Stimulated activated CD8-positive, alpha-beta memory T cell treated with anti-CD3 and anti-CD28 coated beads, Interleukin-4, amount 100 ng/mL, for 48 hours (primary cell): ENCODE data around the gene GFAP.
A peak's percentile ranks its signal among the peaks of the same experiment; 100 is the strongest.

Experiments used
- DNase-seq: peaks from one replicate; pipeline ENCODE4 v3.0.0-alpha.2; 2020

GFAP gene

DNA sequence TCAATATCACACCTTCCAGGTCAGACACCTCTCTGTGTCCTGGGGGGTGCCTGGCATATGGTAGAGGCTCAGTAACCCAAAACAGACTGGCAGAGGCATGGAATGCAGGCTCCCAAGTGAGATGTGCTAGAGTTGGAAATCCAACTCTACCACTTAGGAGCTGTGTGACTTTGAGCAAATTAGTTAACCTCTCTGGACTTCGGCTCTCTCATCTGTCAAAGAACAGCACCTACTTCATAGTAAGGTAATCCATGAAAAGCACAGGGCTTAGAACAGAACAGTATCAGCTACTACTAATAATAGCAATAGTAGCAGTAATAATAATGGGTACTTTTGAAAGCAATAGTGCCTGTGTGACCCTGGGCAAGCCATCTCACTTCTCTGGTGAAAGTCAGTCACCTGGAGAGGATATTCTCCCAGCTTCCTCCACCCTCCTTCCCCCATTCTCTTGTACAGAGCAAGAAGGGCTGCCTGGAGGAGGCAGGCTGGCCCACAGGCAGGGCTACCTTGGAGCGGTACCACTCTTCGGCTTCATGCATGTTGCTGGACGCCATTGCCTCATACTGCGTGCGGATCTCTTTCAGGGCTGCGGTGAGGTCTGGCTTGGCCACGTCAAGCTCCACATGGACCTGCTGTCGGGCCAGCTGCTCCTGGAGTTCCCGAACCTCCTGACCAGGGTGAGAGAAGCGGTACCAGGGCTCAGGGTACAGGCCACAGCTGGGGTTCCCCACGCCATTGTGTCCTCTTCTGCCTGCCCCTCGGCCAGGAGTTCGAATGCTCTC is 2.3 kb downstream of the GFAP start:
- no peak for DNase-seq

DNA sequence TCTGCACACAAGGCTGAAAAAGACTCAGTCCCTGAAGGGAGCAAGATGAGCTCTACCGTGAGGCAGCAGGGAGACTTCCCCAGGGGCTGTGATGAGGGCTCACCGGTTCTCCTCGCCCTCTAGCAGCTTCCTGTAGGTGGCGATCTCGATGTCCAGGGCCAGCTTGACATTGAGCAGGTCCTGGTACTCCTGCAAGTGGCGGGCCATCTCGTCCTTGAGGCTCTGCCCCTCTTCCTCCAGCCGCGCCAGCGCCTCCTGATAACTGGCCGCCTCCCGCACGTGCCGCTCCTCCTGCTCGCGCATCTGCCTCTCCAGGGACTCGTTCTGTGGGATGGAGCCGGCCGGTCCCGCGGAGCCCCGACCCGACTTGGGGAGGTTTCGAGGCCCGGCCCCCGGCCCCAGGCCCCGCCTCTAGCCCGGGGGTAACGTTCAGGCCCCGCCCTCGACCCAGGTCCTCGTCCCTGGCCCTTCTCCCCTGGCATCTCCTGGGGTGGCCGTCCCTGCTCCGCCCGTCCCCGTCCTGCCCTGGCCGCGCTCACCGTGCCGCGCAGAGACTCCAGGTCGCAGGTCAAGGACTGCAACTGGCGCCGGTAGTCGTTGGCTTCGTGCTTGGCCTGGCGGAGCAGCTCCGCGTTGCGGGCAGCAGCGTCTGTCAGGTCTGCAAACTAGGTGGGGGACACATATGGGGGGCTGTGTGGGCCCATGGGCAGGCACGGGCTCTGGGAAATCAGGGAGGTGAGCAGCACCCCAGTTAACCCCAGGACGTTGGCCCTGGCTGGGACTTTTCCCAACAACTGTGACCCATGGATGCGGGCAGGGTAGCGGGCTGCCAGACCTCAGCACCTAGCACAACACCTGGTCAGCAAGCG is 3.9 kb downstream of the GFAP start:
- DNase-seq: peak; percentile 68

DNA sequence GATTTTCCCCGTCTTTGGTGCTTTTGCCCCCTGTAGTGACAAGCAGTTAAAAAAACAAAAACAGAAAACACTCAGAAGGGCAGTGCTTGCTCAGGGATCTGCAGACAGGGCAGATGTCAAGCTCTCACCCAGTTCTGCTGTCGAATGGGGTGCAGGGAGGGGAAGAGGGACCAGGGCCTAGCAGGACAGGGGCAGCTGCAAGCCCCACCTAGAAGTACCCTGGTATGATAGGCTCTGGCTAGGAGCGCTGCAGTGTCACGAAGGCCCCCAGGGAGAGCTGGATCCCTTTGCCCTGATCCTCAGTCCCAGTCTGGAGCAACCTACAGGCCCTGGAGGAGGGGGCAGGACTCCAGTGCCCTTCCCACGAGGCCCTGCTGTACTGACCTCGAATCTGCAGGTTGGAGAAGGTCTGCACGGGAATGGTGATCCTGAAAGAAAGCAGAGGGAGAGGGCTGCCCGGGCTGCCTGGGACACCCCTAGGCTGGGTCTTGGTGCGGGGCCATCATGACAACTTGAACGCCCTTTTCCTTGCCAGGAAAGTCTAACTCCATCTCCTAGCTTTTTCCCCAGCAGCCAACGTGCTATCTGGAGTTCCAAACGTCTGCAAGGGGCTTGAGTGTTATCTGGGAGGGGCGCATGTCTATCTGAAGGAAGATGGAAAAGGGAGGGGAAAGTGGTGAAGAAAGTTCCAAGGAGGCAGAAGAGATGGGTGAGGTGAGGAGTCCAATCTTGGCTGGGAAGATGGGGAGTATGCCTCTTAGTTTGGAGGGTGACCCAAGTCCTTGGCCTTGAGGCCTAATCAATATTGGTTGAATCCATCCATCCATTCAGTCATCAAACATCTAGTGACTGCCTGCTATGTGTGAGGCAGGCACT is 4.8 kb downstream of the GFAP start:
- DNase-seq: no peak

DNA sequence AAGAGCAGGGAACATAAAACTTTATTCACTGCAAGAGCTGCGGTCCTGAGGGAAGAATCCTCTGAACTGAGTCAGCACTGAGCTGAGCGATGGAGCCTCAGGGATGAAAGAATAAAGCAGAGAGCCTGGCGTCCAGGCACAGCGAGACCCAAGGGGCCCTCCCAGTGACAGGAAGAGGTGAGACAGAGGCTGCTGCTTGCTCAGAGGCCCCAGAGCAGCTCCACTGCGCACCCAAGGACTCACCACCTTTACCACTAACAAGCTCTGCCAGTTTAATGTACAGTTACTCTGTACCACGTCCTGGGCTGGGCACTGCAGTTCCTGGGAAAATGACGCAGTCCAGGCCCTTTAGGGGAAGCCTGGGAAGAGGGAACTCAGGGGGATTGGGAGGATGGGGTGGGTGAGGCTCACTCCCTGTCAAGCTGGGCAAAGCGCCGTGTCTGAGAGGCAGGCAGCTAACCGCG is 5.6 kb downstream of the GFAP start:
- no peak for DNase-seq

- no peak for DNase-seq
These were observed 6.5 kb downstream of the GFAP start for GRCh38 chr17:44908761-44909326.

- no peak for DNase-seq
These were observed 7.4 kb downstream of the GFAP start for GRCh38 chr17:44907729-44908470.

DNA sequence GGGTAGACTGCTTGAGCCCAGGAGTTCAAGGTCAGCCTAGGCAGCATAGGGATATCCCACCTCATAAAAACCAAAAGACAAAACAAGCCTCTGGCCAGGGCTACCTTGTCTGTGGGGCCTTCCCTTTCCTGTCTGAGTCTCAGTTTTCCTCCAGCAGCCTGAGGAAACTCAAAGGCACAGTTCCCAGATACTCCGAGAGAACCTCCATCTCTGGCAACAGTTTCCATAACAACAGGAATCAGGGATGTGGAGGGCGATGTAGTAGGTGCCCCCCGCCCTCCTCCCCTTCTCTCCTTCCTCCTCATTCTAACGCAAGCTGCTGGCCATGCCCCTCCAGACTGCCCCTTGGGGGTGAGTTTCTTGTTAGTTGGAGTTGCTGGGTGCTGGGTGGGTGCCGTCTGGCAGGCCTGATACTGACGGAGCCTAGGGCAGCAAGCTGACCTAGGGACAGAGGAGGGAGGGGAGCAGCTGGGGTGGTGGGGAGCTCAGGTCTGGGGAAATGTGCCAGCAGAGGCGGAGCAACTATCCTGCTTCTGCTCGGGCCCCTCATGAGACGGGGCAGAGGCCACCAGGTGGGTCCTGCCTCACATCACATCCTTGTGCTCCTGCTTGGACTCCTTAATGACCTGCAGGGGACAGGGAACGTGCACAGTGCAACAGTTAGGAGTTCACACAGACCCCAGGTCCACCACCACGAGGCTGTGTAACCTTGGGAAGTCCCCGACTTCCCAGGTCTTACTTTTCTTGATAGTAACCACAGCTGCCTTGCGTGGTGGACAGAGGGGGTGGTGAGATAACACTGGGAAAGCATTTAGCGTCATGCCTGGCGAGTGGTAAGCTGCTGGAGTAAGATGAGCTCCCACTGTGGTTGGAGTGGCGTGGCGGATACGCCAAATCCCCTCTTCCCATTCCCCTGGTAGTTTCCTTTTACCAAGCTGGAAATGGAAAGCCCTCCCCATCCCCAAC is 8.3 kb downstream of the GFAP start:
- no peak for DNase-seq

DNA sequence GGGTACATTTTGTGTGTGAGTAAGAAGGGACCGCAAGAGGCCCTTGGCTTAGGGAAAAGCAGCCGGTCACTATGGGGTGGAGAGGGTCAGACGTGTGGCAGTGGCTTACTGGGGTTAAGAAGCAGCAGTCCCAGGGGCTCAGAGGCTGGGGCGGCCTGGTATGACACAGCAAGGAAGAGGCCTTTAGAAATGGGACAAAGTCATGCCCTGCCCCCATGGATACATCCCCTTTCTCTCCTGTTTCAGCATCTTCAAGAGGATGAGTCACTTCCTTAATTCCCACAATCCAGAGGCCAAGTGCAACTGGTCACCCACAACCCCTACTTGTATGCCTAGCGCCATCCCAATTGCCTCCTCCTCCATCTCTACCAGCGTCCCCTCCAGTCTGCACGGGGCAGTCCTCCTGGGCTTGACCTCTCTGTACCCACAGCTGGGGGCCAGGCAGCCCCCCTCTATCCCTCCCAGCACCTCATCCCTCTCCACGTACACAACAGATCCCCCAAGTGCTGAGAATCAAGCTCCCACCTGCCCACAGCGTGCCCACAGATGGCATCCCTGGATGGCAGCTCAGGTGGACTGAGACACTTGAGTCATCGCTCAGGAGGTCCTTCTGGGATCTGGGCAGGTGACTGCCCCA is 9.2 kb downstream of the GFAP start:
- no peak for DNase-seq

GRCh38 chr17:44905006-44906000 is 10.0 kb downstream of the GFAP start:
- DNase-seq: no peak

- no peak for DNase-seq
These were observed 11.0 kb downstream of the GFAP start for GRCh38 chr17:44904001-44904984.

DNA sequence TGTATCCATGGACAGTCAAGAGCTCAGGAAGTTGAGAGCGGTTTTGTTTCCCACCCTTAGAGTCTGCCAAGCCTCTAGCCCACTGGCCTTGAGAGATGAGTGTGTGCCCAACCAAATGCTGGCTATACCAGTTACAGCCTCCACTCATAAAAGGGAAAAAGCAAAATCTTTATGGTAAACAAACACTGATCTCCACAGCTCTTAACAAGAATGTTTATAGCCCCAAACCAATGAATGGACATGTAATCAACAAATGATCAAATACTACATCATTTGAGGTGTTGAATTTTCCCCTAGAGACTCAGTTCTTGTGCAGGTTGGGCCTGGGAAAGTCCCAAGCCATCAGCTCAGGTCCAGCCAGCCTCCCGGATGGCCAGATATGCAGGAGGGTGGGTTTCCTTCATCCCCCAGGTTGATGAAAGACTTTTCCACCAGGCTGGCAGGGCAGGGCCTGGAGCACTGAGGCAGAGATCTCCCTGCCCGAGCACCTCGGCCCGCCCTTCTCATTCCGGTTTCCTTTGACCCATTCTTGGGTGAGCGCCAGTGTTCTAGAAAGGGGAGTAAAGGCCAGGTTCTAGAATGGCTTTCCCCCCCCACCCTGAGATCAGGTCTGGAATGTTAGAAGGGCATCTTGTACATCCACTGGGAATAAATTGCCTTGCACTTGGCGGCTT is 12.2 kb downstream of the GFAP start:
- no peak for DNase-seq

- DNase-seq: no peak
These were observed 13.1 kb downstream of the GFAP start for GRCh38 chr17:44902135-44902760.

- DNase-seq: no peak
These were observed 13.8 kb downstream of the GFAP start for GRCh38 chr17:44901411-44901921.

DNA sequence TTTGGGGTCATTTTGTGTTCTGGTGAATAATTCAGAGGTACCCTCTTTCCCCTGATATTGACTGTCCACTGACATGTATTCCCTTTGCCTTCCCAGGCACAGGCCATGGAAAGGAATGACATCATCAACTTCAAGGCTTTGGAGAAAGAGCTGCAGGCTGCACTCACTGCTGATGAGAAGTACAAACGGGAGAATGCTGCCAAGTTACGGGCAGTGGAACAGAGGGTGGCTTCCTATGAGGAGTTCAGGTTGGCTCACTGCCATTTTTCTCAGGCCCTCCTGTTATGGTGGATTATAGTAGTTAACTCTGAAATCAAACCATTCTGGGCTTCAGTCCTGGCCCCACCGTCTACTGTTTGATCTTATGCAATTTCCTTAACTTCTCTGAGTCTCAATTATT is 14.4 kb downstream of the GFAP start:
- no peak for DNase-seq

GRCh38 chr17:44899074-44899782 is 16.1 kb downstream of the GFAP start, which contains the start of gene EFTUD2:
Gene EFTUD2 (minus strand): TSS chr17:44899445. CDS start chr17:44894521, 4,924 bp downstream.
- peak; percentile 95 for DNase-seq

DNA sequence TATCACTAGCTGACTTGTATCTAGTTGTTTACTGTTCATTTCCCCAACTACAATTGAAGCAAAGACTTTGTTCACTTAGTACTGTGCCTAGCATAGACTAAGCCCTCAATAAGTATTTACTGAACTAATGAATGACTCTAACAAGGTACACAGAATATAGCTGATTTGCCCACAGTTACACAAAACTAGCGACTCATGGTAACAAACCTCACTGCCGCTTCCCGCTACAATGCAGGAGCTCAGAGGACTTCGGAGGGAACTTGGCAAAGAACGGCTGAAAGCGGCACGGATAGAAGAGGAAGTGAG is 16.6 kb downstream of the GFAP start:
- DNase-seq: no peak
